HG02840 (cell line): ENCODE results near the gene FBXO17.
A peak's percentile ranks its signal among the peaks of the same experiment; 100 is the strongest.
"Not testable (repeated sequence)": the region's sequence is repeated elsewhere in the genome, so short reads cannot be mapped to it uniquely, and the experiment has no call there.

ENCODE experiments used
- ATAC-seq: cut with Tn5 transposase; IDR thresholded peaks from one replicate; pipeline ENCODE4 v1.9.1; 2021; ENCODE audit warnings: mild to moderate bottlenecking, moderate library complexity, moderate number of reproducible peaks; ENCODE audit not compliant: unreplicated experiment, low FRiP score

Gene FBXO17

DNA sequence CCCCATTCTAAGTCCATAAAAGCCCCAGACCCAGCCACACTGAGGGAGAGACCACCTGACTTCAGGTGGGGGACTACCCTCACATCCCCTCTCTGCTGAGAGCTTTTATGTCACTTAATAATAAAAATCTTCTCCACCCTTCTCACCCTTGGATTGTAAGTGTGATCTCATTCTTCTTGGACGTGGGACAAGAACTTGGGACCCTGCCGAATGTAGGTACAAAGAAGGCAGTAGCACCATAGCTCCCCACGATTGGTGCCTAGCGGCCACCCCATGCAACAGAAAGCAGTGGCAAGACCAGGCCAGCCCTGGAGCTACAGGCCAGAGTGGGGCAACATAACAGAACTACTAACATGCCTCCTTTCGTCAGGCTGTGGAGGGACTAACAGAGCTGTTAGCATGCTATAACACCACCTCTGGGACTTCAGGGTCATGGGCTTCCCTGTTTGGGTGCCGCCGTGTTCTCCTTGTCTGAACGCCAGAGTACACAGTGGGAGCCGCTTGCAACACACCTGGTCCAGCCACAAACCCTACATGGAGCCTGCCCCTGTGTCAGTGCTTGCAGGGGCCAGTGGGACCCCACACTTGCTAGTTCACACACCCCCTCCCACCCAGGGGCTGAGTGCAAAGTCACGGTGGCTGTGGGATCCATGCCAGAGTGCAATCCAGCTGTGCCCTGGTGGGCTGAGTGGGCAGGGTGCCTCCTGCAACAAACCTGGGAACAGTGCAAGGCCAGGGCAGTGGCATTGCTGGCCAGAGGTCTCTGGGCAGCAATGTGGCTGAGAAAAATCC, 5.2 kb upstream of the FBXO17 start:
- ATAC-seq: no peak

DNA sequence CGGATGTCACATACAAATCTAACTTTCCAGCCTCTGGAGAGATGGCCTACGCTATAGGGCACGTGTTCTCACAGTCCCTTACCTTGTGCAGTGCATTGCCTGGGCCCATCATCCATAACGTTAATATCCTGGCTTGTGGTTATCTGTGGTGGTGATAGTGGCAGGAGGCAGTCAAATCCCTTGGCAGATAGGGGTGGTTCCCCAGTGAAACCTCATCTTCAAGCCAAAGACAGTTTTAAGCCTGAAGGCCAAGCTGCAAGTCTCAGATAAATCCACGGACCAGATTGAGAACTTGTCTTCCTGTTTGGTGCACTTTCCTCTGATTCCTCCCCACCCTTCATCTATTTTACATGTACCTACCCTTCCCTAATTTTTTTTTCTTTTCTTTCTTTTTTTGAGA, 4.3 kb upstream of the FBXO17 start:
- ATAC-seq: no peak

DNA sequence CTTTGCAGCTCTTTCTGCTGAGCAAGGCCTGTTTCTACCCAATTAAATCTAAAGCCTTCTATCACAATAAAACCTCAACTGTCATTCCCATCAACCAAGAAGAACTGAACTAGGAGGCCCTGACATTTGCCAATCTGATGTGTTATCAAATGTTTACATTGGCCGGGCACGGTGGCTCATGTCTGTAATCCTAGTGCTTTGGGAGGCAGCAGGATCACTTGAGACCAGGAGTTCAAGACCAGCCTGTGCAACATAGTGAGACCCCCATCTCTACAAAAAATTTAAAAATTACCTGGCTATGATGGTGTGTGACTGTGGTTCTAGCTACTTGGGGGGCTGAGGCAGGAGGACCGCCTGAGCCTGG, 2.8 kb upstream of the FBXO17 start:
- no peak for ATAC-seq

DNA sequence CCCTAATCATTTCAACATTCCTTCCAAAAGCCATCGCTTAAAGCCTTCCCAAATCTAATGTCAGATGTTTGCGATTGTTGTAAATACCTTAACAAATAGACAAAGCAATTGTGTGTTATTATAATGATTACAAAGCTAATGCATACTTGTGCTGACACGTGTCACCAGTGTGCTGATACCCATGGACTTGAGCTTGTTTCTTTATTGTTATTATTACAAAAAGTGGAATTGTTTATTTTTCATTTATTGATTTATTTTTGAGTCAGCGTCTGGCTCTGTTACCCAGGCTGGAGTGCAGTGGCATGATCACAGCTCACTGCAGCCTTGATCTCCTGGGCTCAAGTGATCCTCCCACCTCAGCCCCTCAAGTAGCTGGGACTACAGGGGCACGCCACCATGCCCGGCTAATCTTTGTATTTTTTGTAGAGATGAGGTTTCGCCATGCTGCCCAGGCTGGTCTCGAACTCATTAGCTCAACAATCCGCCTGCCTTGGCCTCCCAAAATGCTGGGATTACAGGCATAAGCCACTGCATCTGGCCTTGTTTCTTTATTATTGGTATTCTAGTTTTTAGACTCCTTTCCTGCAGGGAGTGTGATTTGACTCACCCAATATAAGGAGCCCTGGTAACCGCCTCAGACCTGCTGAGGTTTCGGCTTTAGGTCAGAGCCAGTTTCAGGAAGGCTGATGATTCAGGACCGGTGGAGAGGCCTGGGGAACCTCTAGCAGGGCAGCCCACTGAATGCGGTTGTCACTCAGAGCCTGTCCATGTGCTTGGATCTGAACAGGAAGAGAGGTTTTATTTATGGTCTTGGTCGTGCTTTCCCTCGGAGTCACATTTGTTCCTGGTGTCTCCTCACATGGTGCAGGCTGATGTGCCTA, 2.1 kb upstream of the FBXO17 start:
- peak; percentile 61 for ATAC-seq

DNA sequence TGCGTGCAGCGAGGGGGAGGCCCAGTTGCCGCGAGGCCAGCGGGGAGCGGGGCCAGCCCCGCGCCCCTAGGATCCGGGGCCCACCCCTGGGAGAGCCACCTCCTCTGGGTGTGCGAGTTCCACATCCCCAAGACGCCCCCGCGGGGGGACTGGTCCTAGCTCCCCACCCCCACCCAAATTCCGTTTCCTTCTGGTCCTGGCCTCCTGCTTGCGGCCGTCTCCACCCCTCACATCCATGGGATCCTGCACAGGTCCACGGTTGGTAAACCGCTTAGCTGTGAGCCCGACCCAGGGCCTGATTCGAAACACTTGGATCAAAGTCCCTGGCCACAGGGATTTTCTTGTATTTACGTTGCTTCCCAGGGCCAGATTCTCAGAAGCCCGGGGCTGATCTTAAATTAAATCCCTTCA, 324 bp upstream of the FBXO17 start:
- ATAC-seq: no peak

DNA sequence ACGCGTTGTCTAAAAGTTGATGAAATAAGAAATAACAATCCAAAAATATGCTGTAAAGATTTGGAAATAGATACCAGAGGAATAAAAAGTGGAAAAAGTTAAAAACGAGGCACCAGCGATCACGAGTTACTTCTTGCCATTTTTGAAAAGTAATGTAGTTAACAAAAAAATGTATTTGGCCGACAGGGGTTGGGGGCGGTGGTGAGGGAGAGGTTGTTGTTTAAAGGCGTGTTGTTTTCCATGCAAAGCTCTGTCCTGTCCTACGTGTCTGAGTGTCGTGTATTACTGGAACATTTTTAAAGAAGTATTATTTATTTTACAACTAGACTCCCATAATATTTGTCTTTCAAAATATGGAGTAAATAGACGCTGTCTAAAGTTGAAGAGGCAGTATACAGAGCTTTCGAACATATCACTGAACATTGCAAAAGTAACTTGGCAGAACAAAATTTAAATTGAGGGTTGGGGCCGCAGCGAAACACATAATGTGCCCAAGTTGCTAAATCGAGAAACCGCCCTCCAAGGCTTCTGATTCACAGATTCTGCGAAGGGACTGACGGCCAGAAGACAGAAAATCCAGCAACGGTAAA, 823 bp downstream of the FBXO17 start:
- no peak for ATAC-seq

DNA sequence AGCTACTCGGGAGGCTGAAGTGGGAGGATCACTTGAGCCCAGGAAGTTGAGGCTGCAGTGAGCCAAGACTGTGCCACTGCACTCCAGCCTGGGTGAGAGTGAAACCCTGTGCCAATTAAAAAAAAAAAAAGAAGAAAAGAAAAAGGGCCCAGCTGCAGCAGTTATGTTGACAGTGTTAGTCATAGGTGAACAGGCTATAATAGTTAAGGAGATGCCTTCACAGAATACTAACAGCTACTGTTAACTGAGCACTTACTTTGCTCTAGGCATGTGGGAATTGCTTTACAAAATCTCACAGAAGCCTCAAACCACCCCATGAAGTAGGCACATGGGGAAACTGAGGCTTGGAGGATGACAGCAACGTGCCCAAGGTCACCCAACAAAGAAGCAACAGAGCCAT, 3.9 kb downstream of the FBXO17 start:
- ATAC-seq: no peak

DNA sequence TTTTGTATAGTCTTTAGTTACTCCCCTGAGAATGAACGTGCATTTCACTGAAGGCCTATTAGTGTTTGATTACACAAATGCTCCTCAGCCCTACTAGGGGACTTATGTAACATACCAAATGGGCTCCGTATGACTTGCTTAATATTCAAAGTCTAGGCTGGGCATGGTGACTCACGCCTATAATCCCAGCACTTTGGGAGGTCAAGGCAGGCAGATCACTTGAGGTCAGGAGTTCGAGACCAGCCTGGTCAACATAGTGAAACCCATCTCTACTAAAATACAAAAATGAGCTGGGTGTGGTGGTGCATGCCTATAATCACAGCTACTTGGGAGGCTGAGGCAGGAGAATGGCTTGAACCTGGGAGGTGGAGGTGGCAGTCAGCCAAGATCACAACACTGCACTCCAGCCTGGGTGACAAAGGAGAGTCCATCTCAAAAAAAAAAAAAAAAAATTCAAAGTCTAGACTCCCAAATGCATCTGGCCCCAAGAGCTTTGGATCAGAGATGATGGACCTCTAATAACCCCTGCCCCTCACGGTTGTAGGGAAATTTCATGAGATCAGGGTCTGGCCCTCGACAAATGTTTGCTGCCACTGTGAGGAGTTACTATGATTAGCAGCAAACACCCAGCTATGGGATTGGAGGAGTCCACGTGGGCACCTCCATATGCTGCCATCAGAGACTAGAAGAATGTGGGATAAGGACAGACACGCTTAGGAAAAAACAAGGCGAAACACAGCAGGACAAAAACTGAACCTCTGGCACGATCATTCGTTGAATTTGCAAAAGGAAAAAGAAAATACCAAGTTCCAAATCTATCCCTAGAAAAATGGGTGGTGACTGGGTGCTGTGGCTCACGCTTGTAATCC, 4.6 kb downstream of the FBXO17 start:
- no peak for ATAC-seq

DNA sequence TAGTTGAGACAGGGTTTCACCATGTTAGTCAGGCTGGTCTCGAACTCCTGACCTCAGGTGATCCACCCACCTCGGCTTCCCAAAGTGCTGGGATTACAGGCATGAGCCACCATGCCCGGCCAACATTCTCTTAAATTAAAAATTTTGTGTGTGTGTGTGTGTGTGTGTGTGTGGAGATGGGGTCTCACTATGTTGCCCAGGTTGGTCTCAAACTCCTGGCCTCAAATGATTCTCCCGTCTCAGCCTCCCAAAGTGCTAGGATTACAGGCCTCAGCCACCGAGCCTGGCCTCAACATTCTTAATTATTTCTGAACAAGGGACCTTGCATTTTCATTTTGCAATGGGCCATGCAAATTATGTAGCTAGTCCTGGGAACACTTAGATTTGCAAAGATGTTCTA, 9.4 kb downstream of the FBXO17 start:
- ATAC-seq: not testable (repeated sequence)

DNA sequence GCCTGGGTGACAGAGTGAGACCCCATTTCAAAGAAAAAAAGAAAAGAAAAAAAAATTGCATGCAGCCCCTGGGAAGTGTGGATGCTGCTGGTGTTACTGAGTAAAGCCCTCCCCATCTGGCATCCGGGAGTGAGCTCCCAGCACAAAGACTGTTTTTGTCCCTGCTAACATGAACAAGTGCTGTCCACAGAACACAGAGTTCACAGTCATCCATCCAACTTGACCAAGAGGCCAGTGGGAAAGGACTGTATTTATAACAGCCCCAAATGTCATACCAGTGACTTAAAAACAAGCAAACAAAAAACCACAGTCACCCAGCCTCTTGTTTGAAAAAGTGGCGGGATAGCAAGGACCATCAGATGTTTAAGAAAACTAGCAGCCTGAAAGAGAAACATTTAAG, 10.8 kb downstream of the FBXO17 start:
- no peak for ATAC-seq

DNA sequence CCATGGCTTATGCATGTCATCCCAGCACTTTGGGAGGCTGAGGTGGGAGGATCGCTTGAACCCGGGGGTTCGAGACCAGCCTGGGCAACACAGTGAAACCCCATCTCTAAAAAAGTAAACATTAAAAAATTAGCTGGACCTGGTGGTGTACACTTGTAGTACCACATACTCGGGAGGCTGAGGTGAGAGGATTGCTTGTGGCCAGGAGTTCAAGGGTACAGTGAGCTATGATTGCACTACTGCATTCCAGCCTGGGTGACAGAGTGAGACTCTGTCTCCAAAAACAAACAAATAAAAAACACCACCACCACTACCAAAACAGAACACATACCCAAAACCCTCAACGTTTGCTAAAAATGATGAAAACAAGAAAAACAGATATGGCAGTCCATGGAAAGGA, 15.9 kb downstream of the FBXO17 start:
- no peak for ATAC-seq

DNA sequence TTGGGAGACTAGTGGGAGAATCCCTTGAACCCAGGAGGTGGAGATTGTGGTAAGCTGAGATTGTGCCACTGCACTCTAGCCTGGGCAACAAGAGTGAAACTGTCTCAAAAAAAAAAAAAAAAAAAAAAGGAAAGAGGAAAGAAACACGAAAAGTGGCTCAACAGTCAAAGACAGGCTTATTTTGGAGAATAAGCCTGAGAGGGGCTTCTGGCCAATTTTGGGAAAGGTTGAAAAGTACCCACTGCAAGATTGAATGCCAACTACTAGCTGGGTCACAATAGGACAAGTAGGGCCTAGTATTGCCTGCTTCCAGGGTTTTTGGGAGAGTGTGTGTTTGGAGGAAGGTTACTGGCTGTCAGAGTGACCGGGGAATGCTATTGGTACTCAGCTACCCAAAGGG, 17.2 kb downstream of the FBXO17 start:
- ATAC-seq: no peak

DNA sequence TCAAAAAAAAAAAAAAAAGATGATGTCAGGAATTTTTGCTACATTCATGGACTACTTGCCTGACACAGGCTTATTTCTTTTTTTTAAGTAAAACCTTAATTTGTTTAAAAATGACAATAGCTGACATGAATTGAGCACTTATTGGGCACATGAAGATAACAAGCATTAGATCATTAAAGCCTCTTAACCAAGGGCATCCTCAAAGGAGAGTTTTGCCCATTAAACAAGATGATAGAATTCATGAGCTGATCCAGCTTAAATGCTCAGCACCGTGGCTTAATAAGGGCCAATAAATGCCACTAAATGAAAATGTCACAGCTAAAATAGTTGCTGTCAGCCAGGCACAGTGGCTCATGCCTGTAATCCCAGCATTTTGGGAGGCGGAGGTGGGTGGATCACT, 19.3 kb downstream of the FBXO17 start:
- no peak for ATAC-seq

DNA sequence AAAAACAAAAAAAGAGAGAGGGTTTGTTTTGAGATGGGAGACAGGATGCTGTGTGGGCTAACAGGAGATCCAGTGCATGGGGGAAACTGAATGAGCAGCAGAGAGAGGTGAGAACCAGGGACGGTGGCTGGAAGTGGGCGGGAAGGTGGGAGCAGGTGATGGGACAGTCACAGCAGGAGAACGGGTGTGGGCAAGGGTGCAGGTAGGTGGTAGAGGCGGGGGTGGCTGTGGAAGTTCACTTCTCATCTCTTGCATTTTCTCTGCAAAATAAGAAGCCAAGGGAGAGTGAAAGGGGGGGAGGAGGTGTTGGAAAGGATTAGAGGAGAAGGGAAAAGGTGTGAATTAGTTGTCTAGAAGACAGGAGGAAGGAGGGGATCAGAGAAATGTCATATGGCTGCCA, 21.9 kb downstream of the FBXO17 start:
- no peak for ATAC-seq

DNA sequence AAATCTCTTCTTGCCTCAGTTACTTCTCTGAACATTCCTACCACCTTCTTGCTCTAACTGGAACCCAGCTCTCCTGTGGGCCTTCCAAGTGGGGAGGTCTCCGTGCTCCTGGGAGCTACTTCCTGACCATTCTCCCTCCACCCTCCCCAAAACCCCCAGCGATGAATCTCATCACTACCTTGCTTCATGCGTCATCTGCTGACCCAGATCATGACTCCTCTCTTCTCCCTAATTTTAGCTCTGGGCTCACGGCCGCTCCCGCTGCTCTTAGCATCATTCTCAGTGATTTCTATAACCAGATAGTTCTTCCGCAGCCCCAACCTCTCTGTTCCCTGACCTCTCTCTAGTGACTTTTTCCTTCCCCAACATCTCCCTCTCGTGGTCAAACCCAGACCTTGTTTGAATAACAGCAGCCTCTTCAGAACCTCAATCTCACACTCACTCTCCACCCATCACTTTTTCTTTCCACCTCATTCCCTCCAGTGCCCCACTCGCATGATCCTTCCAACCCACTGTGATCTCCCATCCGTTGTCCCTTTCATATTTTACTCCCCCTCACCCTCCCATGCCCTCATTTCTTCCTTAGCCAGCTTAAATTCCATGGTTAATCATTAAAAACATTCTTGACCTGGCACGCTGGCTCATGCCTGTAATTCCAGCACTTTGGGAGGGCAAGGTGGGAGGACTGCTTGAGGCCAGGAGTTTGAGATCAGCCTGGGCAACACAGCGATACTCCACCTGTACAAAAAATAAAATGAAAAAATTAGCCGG, 23.0 kb downstream of the FBXO17 start:
- ATAC-seq: no peak

DNA sequence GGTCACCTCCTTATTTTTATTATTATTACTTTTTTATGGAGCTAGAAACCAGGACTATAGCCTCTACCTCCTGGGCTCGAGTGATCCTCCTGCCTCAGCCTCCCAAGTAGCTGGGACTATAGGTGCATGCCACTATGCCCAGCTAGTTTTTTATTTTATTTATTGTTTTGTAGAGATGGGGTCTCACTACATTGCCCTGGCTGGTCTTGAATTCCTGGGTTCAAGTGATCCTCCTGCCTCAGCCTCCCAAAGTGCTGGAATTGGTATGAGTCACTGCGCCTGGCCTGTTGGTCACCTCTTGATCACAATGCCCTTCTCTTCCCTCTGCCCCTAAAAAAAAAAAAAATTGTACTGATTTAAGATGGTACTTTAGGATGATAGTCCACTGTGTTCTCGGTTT, 24.4 kb downstream of the FBXO17 start:
- ATAC-seq: no peak

DNA sequence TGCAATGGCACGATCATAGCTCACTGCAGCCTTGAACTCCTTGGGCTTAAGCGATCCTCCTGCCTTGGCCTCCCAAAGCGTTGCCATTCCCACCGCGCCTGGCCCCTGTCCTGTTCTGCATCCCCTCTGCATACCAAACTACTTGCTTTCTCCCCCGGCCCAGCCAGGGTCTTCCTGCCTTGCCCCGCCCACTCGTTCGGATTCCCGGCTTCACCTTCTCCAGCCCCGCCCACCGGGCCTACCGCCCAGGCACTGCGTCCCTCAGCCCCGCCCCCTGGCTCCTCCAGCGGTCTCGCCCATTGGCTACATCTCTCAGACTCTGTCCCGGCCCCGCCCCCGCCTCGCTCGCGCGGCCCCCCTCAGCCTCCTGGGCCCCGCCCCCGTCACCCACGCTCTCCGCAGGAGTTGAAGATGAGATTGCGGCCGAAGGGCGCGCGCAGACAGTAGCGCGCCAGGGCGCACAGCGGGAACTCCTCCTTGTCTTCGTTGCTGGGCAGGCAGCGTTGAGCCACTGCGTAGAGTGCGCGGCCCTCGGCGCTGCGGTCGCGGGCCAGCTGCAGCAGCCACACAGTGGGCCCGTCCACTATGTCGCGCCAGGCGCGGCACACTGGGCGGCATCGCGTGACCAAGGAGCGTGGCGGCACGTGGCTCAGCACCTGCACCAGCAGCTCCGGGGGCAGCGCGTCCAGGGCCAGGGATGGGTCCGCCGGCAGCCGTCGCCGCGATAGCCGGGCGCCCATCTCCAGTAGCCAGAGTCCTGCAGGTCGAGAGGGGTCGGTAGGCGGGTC, 25.8 kb downstream of the FBXO17 start:
- ATAC-seq: no peak

DNA sequence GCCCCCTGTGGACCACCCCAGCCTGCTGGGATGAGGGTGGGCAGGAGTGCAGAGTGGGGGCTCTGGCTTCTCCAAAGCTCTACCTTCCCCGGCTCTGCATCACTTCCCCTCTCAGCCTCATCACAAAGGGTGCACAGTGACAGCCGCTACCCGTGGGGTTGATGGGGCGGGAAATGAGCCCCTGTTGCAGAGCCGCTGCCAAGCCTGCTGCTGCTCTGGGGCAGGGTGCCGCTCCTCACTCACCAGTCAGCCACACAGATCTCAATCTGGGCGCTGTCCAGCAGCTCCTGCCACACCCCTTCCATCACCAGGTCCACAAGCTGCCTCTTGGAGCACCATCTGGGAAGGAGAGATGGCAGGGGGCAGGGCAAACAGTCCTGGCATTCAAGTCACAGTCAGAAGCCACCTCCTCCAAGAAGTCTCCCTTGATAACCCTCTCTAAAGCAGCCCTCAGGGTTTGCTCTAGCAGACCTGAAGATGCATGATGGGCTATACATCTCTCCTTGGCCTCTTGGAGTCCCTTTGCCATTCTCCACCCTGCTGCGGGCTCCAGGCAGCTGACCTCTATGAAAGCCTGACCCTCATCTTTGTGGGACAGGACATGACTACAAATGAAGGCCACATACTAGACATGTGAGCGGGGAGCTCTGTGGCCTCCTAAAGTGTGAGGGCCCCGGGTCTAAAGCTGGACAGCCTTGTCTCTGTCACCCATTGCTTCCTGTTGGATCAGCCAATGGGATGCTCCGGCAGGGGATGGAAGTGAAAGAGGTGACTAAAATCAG, 29.1 kb downstream of the FBXO17 start:
- no peak for ATAC-seq
